Measurements from ENCODE around the gene ADAMTS6.
"Not testable (repeated sequence)": the region's sequence is repeated elsewhere in the genome, so short reads cannot be mapped to it uniquely, and the experiment has no call there.

Gene ADAMTS6

DNA sequence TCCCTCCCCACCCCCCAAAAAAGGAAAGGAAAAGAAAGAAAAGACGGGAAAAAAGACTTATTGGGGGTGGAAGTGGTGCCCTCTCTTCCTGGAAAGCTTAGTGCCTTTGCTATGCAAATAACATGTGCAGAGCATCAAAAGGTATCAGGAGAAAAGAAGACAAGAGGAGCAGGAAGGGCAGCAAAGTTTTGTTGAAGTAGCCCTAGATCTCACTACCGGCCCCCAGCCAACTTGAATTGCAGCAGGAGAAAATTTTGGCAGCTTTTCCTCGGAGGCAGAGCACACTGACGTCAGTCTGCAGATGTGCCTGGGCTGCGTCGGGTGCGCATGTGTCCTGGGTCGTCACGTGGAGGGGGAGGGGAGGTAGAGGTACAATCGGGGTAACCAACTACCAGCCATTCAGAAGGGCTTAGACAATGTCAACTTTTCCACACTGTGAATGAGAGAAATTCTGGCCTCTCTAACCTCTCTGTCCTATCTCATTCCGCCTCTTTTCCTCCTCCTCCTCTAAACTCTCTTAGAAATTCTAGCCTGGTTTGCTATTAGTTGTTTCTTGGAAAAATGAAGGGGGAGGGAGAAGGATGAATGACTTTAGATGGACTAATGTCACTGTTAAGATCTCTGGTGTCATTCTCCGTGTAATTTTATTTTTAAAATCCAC is at the start of gene ADAMTS6:
Gene ADAMTS6, minus strand, starts transcription at position 286 of the 661 bp plus-strand sequence. CDS start 8,247 bp downstream, outside the sequence.
- peak; percentile 91 for DNase-seq (ENCODE audit: low spot score)

DNA sequence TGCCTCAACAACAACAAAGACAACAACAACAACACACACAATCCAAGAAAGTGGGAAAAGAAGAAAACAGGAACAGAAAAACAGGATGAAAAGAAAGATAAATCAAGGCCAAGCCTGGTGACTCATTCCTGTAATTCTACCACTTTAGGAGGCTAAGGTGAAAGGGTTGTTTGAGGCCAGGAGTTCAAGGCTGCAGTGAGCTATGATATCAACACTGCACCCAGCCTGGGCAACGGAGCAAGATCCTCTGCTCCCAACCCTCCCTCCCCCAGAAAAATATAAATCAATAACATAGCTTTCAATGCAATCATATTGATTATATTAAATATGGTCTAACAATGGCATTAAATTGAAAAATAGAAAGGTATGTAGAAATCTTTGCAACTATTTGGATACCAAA is 49.2 kb upstream of the ADAMTS6 start:
- no peak for DNase-seq (ENCODE audit: low spot score)

GRCh38 chr5:65525726-65526125 is 44.0 kb upstream of the ADAMTS6 start:
- no peak for DNase-seq (ENCODE audit: low spot score)

GRCh38 chr5:65512170-65512937 is 30.6 kb upstream of the ADAMTS6 start:
- no peak for DNase-seq (ENCODE audit: low spot score)

- DNase-seq (ENCODE audit: low spot score), result no peak
Observed at GRCh38 chr5:65508978-65509377, 27.3 kb upstream of the ADAMTS6 start.

GRCh38 chr5:65506961-65507360 is 25.2 kb upstream of the ADAMTS6 start:
- no peak for DNase-seq (ENCODE audit: low spot score)

DNA sequence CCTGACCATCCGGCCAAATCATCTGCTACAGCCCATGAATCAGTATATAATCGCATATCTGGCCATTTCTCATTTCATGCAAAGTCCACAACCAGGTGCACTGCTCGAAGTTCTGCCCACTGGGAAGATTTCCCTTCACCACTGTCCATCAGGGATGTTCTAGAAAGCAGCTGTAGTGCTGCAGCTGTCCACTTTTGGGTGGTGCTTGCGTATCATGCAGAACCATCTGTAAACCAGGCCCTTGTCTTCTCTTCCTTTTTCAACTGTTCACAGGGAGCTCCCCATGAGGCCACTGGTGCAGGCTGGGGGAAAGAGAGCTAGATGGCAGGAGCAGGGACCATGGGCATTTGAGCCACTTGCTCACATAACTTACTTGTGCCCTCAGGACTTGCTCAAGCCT is 7.4 kb upstream of the ADAMTS6 start:
- no peak for DNase-seq (ENCODE audit: low spot score)

- DNase-seq (ENCODE audit: low spot score), result not testable (repeated sequence)
Observed at GRCh38 chr5:65488038-65488687, 6.4 kb upstream of the ADAMTS6 start.

GRCh38 chr5:65486803-65487202 is 5.1 kb upstream of the ADAMTS6 start:
- DNase-seq (ENCODE audit: low spot score), result not testable (repeated sequence)

DNA sequence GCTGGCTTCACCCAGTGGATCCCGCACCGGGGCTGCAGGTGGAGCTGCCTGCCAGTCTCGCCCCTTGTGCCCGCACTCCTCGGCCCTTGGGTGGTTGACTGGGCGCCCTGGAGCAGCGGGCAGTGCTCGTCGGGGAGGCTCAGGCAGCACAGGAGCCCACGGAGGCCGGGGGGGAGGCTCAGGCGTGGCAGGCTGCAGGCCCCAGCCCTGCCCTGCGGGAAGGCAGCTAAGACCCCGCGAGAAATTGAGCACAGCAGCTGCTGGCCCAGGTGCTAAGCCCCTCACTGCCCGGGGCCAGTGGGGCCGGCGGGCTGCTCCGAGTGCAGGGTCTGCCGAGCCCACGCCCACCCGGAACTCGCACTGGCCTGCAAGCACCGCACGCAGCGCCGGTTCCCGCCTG is 3.7 kb upstream of the ADAMTS6 start:
- no peak for DNase-seq (ENCODE audit: low spot score)

GRCh38 chr5:65483546-65484346 is 2.0 kb upstream of the ADAMTS6 start:
- DNase-seq (ENCODE audit: low spot score), result no peak

- peak; percentile 66 for DNase-seq (ENCODE audit: low spot score)
Observed at GRCh38 chr5:65482736-65483545, 1.2 kb upstream of the ADAMTS6 start.

DNA sequence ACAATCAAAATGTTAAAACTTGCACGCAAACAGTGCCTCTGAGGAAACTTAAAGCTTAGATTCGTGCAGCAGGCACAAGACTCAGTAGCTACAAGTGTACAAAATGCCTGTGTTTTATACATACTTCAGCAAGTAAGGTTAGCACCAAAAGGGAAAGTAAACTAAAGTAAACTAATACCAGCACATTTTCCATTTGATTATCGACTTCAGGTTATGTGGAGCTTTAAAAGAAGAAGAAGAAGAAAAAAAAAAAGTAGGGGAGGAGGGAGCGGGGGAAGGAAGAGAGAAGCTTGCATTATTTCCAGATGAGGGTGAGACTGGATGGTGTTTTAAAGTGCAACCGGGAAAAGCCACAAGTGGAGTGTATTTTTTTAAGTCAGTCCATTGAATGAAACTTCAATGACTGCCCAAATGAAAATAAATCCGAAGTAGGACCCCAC is 596 bp upstream of the ADAMTS6 start:
- DNase-seq (ENCODE audit: low spot score), result no peak

GRCh38 chr5:65481171-65481581 is 544 bp downstream of the ADAMTS6 start:
- no peak for DNase-seq (ENCODE audit: low spot score)

DNA sequence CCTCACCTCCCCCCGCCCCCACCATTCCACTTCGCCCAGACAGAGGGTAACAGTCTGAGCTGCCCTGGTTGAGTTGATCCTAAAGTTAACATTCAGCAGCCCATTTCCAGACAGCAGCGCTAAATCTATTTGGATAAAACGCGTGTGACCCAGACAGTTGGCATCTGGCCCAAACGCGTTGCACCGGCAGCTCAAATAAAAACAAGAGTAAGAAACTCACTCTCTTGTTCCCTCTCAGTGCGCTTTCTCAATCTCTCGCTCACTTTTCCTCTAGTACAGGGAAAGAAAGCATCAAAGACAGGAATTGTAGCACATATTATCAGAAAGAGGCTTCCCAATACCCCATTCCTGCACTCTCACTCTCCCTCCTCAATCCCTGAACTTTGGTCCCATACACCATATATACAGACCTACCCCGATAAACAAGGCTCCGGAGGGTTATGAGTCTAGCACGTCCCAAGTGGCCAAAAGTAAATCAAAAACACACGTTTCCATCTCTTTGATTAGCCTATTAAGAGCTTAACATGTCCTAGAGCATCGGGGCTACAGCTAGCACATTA is 1.3 kb downstream of the ADAMTS6 start:
- DNase-seq (ENCODE audit: low spot score), result peak; percentile 78

GRCh38 chr5:65479527-65479926 is 2.2 kb downstream of the ADAMTS6 start:
- no peak for DNase-seq (ENCODE audit: low spot score)

DNA sequence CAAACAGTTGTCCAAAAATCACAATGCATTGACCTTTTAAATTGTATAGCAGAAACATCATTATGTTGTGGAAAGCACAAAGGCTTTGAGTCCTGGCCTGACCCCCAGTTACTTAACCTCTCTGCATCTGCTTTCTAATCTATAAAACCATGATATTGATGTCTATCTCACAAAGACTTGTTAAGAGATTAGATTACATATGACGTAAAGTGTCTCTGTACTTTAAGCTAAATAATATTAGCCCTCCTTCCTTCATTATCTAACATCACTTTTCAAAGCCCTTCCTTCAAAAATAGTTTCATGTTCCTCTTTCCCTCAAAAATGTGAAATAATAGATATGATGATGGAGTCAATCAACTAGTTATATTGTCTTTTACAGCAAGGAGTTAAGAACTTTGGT is 3.4 kb downstream of the ADAMTS6 start:
- no peak for DNase-seq (ENCODE audit: low spot score)

- DNase-seq (ENCODE audit: low spot score), result no peak
Observed at GRCh38 chr5:65475895-65476294, 5.8 kb downstream of the ADAMTS6 start.

DNA sequence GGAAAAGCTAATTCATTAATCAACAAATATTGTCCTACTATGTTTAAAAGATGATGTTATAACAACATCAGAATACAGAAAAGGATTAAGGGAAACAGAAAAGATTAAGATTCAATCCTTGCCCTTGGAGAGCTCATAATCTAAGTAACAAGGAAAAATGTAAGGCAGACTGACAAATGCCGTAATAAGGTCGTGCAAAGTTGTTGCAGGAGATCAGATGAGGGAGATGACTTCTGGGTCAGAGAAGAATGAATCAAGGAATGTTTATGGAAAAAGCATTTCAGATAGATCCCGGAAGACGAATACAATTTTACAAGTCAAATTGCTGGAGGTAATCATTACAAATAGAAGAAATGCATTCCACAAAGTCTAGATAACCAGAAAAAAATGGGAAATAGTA is 6.4 kb downstream of the ADAMTS6 start:
- no peak for DNase-seq (ENCODE audit: low spot score)

GRCh38 chr5:65474130-65474711 is 7.5 kb downstream of the ADAMTS6 start:
- no peak for DNase-seq (ENCODE audit: low spot score)

GRCh38 chr5:65468633-65469032 is 13.1 kb downstream of the ADAMTS6 start:
- DNase-seq (ENCODE audit: low spot score), result no peak

Measured in left forelimb (tissue), 1 donor.